Stimulated activated CD8-positive, alpha-beta memory T cell treated with anti-CD3 and anti-CD28 coated beads, Interleukin-7, amount 100 ng/mL, for 1 hour (primary cell): Measurements from ENCODE around the gene RASIP1.
"Not testable (repeated sequence)": the region's sequence is repeated elsewhere in the genome, so short reads cannot be mapped to it uniquely, and the experiment has no call there.

ENCODE experiments used
- DNase-seq, 2 donors: peaks; one replicate each; pipeline ENCODE4 v3.0.0-alpha.2; 2020; ENCODE audit warnings: low read depth in 2 of 2

The RASIP1 gene

GRCh38 chr19:48713041-48713863 is 27.2 kb downstream of the RASIP1 start:
- DNase-seq, result no peak

- DNase-seq, result no peak
These were observed 29.2 kb downstream of the RASIP1 start for GRCh38 chr19:48711106-48711662.

GRCh38 chr19:48708471-48708870 is 31.9 kb downstream of the RASIP1 start:
- DNase-seq, result no peak

GRCh38 chr19:48705431-48705830 is 35.0 kb downstream of the RASIP1 start:
- DNase-seq, result no peak

- no peak for DNase-seq
These were observed 37.1 kb downstream of the RASIP1 start for GRCh38 chr19:48703316-48703715.

- DNase-seq, result no peak
These were observed 37.7 kb downstream of the RASIP1 start for GRCh38 chr19:48702701-48703100.

- no peak for DNase-seq
These were observed 42.4 kb downstream of the RASIP1 start for GRCh38 chr19:48698046-48698445.

GRCh38 chr19:48696353-48697010 is 43.9 kb downstream of the RASIP1 start:
- DNase-seq, result no peak

GRCh38 chr19:48695743-48696352 is 44.6 kb downstream of the RASIP1 start, which contains the start of gene FUT2:
Gene FUT2, plus strand, starts transcription at chr19:48695971. Its CDS starts 6,986 bp downstream, at chr19:48702957.
- DNase-seq, result no peak

GRCh38 chr19:48693629-48694028 is 46.8 kb downstream of the RASIP1 start:
- DNase-seq, result not testable (repeated sequence)

GRCh38 chr19:48689449-48689848 is 51.0 kb downstream of the RASIP1 start:
- no peak for DNase-seq

GRCh38 chr19:48687776-48688175 is 52.6 kb downstream of the RASIP1 start:
- no peak for DNase-seq

- DNase-seq, result not testable (repeated sequence)
These were observed 53.8 kb downstream of the RASIP1 start for GRCh38 chr19:48686637-48687036.

- DNase-seq, result no peak
These were observed 54.3 kb downstream of the RASIP1 start for GRCh38 chr19:48686088-48686487.

- no peak for DNase-seq
These were observed 54.8 kb downstream of the RASIP1 start for GRCh38 chr19:48685583-48685982.

- peak in 1 of 2 donors; percentile 5 for DNase-seq
These were observed 57.1 kb downstream of the RASIP1 start for GRCh38 chr19:48683349-48683748.

GRCh38 chr19:48681127-48681470 is 59.3 kb downstream of the RASIP1 start:
- no peak for DNase-seq

- no peak for DNase-seq
These were observed 59.8 kb downstream of the RASIP1 start for GRCh38 chr19:48680436-48681126.

- DNase-seq, result not testable (repeated sequence)
These were observed 60.4 kb downstream of the RASIP1 start for GRCh38 chr19:48680006-48680405.

- DNase-seq, result no peak
These were observed 62.2 kb downstream of the RASIP1 start for GRCh38 chr19:48678201-48678600.

- no peak for DNase-seq
These were observed 63.5 kb downstream of the RASIP1 start for GRCh38 chr19:48676887-48677286.

- DNase-seq, result no peak
These were observed 63.9 kb downstream of the RASIP1 start for GRCh38 chr19:48676487-48676886.
